MM.1S (cell line): Measurements from ENCODE around the gene SNCAIP.

Source experiments
- DNase-seq: peaks from one replicate; pipeline ENCODE4 v3.0.0-alpha.2; 2015
- H2AFZ ChIP-seq: fragments of 300-600 bp; sonication (generic); 2 replicates; pipeline ENCODE4 v1.6.0; 2016; ENCODE audit warnings: antibody characterized with exemption, low read length
- H3F3A ChIP-seq: fragments of 300-600 bp; sonication (generic); 2 replicates; pipeline ENCODE4 v1.6.1; 2016; ENCODE audit warnings: mild to moderate bottlenecking, antibody characterized with exemption, low read length, moderate library complexity, mixed read lengths; ENCODE audit not compliant: insufficient read depth
- H3K27ac ChIP-seq: fragments of 300-600 bp; sonication (generic); 2 replicates; pipeline ENCODE4 v1.5.1; 2016; ENCODE audit warnings: mild to moderate bottlenecking, low read length
- H3K27me3 ChIP-seq: fragments of 300-600 bp; sonication (generic); replicated peaks from 2 replicates; pipeline ENCODE4 v1.6.0; 2016; ENCODE audit warnings: low read length; ENCODE audit not compliant: insufficient read depth
- H3K36me3 ChIP-seq: fragments of 300-600 bp; sonication (generic); replicated peaks from 2 replicates; pipeline ENCODE4 v1.6.1; 2016; ENCODE audit warnings: mild to moderate bottlenecking, low read length, mixed read lengths; ENCODE audit not compliant: insufficient read depth
- H3K4me1 ChIP-seq: fragments of 300-600 bp; sonication (generic); 2 replicates; pipeline ENCODE4 v1.6.1; 2016; ENCODE audit warnings: low read length, mixed read lengths
- H3K4me2 ChIP-seq: fragments of 300-600 bp; sonication (generic); 2 replicates; pipeline ENCODE4 v1.6.0; 2016; ENCODE audit warnings: low read depth, low read length
- H3K4me3 ChIP-seq: fragments of 300-600 bp; sonication (generic); 2 replicates; pipeline ENCODE4 v1.5.1; 2016; ENCODE audit warnings: low read length, mixed read lengths
- H3K79me2 ChIP-seq: fragments of 300-600 bp; sonication (generic); 2 replicates; pipeline ENCODE4 v1.6.1; 2016; ENCODE audit warnings: mixed run types, low read length, mixed read lengths
- H3K9ac ChIP-seq: fragments of 300-600 bp; sonication (generic); 2 replicates; pipeline ENCODE4 v1.6.1; 2016; ENCODE audit warnings: low read length, mixed read lengths
- H3K9me2 ChIP-seq: fragments of 300-600 bp; sonication (generic); replicated peaks from 2 replicates; pipeline ENCODE4 v1.6.1; 2016; ENCODE audit warnings: mild to moderate bottlenecking, low read length, mixed read lengths; ENCODE audit not compliant: insufficient read depth
- H3K9me3 ChIP-seq: fragments of 300-600 bp; sonication (generic); replicated peaks from 2 replicates; pipeline ENCODE4 v1.6.1; 2016; ENCODE audit warnings: mild to moderate bottlenecking, low read length, mixed read lengths; ENCODE audit not compliant: insufficient read depth
- H4K20me1 ChIP-seq: fragments of 300-600 bp; sonication (generic); 2 replicates; pipeline ENCODE4 v1.6.1; 2016; ENCODE audit warnings: mild to moderate bottlenecking, low read length, moderate library complexity, mixed read lengths; ENCODE audit not compliant: insufficient read depth
- EZH2 ChIP-seq: fragments of 300-600 bp; sonication (generic); optimal IDR thresholded peaks from 2 replicates; pipeline ENCODE3; 2017; ENCODE audit warnings: low read depth, mild to moderate bottlenecking, antibody characterized with exemption, low read length, mixed read lengths
- EZH2phosphoT487 ChIP-seq: fragments of 300-600 bp; sonication (generic); IDR thresholded peaks from 2 replicates; pipeline ENCODE4 v1.6.1; 2018; ENCODE audit warnings: antibody characterized with exemption, low read length
- TF ChIP-seq, protein P1 (sequence below): fragments of 300-600 bp; sonication (generic); IDR thresholded peaks from 2 replicates; pipeline ENCODE4 v1.5.1; 2016; ENCODE audit warnings: antibody characterized with exemption, low read length, mixed read lengths

The SNCAIP gene

GRCh38 chr5:122363623-122364022 lies 51.6 kb downstream of the SNCAIP start:
- Histone ChIP-seq H3K9me2 (no peaks in the 10 kb centered on the region), H2AFZ (no peak overlapping the region), H3K4me2 (no peak overlapping the region), H3F3A (no peaks in the 10 kb centered on the region), H3K27ac (no peak overlapping the region), H3K36me3 (no peaks in the 10 kb centered on the region), H3K9me3 (no peaks in the 10 kb centered on the region), H3K9ac (no peak overlapping the region), H3K79me2 (no peaks in the 10 kb centered on the region), H3K27me3 (no peaks in the 10 kb centered on the region), H3K4me3 (no peak overlapping the region), H4K20me1 (no peaks in the 10 kb centered on the region), H3K4me1 (no peaks in the 10 kb centered on the region)
- TF ChIP-seq EZH2phosphoT487, result no peak
- TF ChIP-seq, protein P1, sequence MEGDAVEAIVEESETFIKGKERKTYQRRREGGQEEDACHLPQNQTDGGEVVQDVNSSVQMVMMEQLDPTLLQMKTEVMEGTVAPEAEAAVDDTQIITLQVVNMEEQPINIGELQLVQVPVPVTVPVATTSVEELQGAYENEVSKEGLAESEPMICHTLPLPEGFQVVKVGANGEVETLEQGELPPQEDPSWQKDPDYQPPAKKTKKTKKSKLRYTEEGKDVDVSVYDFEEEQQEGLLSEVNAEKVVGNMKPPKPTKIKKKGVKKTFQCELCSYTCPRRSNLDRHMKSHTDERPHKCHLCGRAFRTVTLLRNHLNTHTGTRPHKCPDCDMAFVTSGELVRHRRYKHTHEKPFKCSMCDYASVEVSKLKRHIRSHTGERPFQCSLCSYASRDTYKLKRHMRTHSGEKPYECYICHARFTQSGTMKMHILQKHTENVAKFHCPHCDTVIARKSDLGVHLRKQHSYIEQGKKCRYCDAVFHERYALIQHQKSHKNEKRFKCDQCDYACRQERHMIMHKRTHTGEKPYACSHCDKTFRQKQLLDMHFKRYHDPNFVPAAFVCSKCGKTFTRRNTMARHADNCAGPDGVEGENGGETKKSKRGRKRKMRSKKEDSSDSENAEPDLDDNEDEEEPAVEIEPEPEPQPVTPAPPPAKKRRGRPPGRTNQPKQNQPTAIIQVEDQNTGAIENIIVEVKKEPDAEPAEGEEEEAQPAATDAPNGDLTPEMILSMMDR, result no peak
- TF ChIP-seq EZH2, result no peak
- DNase-seq, result no peak

DNA sequence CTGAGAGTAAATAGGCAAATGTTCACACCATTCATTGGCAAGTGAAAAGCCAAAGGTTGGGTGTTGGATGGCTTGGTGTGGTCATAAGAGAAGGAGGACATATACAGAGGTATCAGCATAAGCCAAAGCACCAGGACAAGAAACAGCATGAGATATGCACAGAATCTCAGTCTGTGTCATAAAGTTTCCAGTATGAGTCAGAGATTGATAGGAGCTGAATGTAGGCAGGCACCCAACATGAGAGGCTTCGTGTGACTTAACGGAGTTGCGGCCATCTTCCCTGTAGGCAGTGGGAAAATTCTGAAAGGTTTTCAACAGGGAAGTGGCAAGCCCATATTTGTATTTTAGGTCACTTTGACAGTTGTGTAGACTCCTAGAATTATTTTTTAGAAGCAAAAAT lies 54.5 kb downstream of the SNCAIP start:
- Histone ChIP-seq H4K20me1 (no peaks in the 10 kb centered on the region), H3K27me3 (no peaks in the 10 kb centered on the region), H3K4me2 (no peak overlapping the region), H3F3A (no peaks in the 10 kb centered on the region), H3K27ac (no peak overlapping the region), H3K9me2 (no peaks in the 10 kb centered on the region), H2AFZ (no peak overlapping the region), H3K4me1 (no peaks in the 10 kb centered on the region), H3K36me3 (no peaks in the 10 kb centered on the region), H3K4me3 (no peak overlapping the region), H3K9ac (no peak overlapping the region), H3K79me2 (no peaks in the 10 kb centered on the region), H3K9me3 (no peaks in the 10 kb centered on the region)
- no peak for DNase-seq
- TF ChIP-seq, protein P1, result no peak
- TF ChIP-seq EZH2 (no peak), EZH2phosphoT487 (no peak)

GRCh38 chr5:122367456-122367855 lies 55.4 kb downstream of the SNCAIP start:
- Histone ChIP-seq H3K9ac (no peak overlapping the region), H3K9me2 (no peaks in the 10 kb centered on the region), H3K4me2 (no peak overlapping the region), H3K27ac (no peak overlapping the region), H3K27me3 (no peaks in the 10 kb centered on the region), H3F3A (no peaks in the 10 kb centered on the region), H3K36me3 (no peaks in the 10 kb centered on the region), H3K4me3 (no peak overlapping the region), H3K9me3 (no peaks in the 10 kb centered on the region), H2AFZ (no peak overlapping the region), H4K20me1 (no peaks in the 10 kb centered on the region), H3K4me1 (no peaks in the 10 kb centered on the region), H3K79me2 (no peaks in the 10 kb centered on the region)
- DNase-seq, result no peak
- TF ChIP-seq, protein P1, result no peak
- TF ChIP-seq EZH2 (no peak), EZH2phosphoT487 (no peak)
